Adrenal gland (tissue), 5 donors: Measurements from ENCODE around the gene TPO.

Experiments used
- CTCF ChIP-seq, 6 experiments: fragments of 450-650 bp in 4 of 6; fragments of 200-600 bp in 2 of 6; sonication (generic) in 1 of 6; IDR thresholded peaks; 1 replicate in 5 of 6; 2 replicates in 1 of 6; pipeline versions ENCODE4 v1.5.1 to v1.8.0; 2016 to 2021; ENCODE audit warnings: antibody characterized with exemption in 6 of 6, mild to moderate bottlenecking in 2 of 6, moderate library complexity in 1 of 6
- POLR2A ChIP-seq, 2 donors: fragments of 450-650 bp; IDR thresholded peaks; one replicate each; pipeline ENCODE4 v1.6.1; 2017; ENCODE audit warnings: antibody characterized with exemption in 2 of 2, mild to moderate bottlenecking in 2 of 2, moderate library complexity in 1 of 2
- donor health status: DM: no; HTN: no; CAD: no.

DNA sequence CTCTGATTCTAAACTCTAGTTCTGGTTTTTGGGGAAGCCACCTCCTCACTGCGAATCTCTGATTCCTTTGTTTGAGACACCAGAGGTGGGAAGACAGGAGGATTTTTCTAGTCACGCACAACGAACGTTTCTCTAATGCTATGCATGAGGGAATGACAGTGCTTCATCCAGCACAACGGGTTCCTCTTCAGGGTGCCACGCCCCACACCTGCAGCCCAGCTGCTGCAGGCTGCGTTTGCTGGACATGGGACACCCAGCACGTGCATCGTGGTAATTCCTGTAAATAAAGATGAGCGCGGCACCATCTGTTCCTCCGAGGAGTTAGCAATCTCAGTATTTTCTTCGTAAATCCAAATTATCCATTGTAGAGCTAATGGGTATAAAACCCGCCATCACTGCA, 37.5 kb upstream of the TPO start:
- TF ChIP-seq POLR2A (IDR thresholded peaks at IDR 0.05) = no peak
- TF ChIP-seq CTCF (IDR thresholded peaks at IDR 0.05) = no peak
